Endothelial cell of umbilical vein (primary cell): ENCODE results near the gene PLEKHG4B. TPM values are rescaled to one million over a fixed set of nuclear protein-coding genes. Genes with fewer than 3 reads are reported as not detected.
"Not testable (repeated sequence)": the region's sequence is repeated elsewhere in the genome, so short reads cannot be mapped to it uniquely, and the experiment has no call there.

Experiments used
- BruUV-seq: library from RNA; stranded (reverse); fragments of 400-500 nt; replicated peaks from 2 replicates; lab custom pipeline; 2021; lab: Mats Ljungman, UMichigan
- CTCF ChIA-PET: fragments of 300-600, 350-600 bp; sonication (Branson Sonifier 250); formaldehyde crosslinking; loops from one replicate; lab custom pipeline; 2021; ENCODE audit warnings: antibody characterized with exemption, inconsistent platforms; lab: Charles Lee
- POLR2A ChIA-PET: fragments of 300-600, 350-600 bp; sonication (Branson Sonifier 250); formaldehyde crosslinking; loops from one replicate; lab custom pipeline; 2021; ENCODE audit warnings: antibody characterized with exemption, inconsistent platforms; lab: Charles Lee
- DNase-seq: peaks from one replicate; pipeline ENCODE4 v3.0.0-alpha.2; 2011; ENCODE audit warnings: low read depth, low spot score
- FAIRE-seq: peaks from 2 replicates; lab custom pipeline; 2011; peaks lifted over from hg19 to GRCh38; lab: Jason Lieb, UNC
- H2AFZ ChIP-seq: 2 replicates; pipeline ENCODE4 v1.6.0; 2012; ENCODE audit warnings: low read depth, low read length, control low read depth, inconsistent platforms
- H3K27ac ChIP-seq: 2 replicates; pipeline ENCODE4 v1.5.1; 2011; ENCODE audit warnings: low read depth, mild to moderate bottlenecking, control low read depth, low read length, moderate library complexity; ENCODE audit not compliant: insufficient read depth
- H3K27me3 ChIP-seq, 2 experiments: 2 replicates each; pipeline versions ENCODE4 v1.6.0 to v1.6.1; 2011; ENCODE audit warnings: low read length in 2 of 2, mixed read lengths in 1 of 2; ENCODE audit not compliant: control insufficient read depth in 2 of 2, insufficient read depth in 2 of 2
- H3K36me3 ChIP-seq, 2 experiments: 2 replicates in 1 of 2; 3 replicates in 1 of 2; pipeline ENCODE4 v1.5.1; 2011; ENCODE audit warnings: low read length in 2 of 2, mild to moderate bottlenecking in 1 of 2, moderate library complexity in 1 of 2; ENCODE audit not compliant: control insufficient read depth in 2 of 2, insufficient read depth in 2 of 2; ENCODE audit errors: extremely low read depth in 1 of 2
- H3K4me1 ChIP-seq: 3 replicates; pipeline ENCODE4 v1.5.1; 2011; ENCODE audit warnings: mild to moderate bottlenecking, low read length; ENCODE audit not compliant: control insufficient read depth, insufficient read depth; ENCODE audit errors: extremely low read depth
- H3K4me2 ChIP-seq: 2 replicates; pipeline ENCODE4 v1.6.1; 2011; ENCODE audit warnings: low read length, control low read depth, mixed read lengths; ENCODE audit not compliant: insufficient read depth
- H3K4me3 ChIP-seq, 3 experiments: fragments of 200-600 bp in 1 of 3; sonication (generic), shearing (Covaris generic) in 1 of 3; replicated peaks in 1 of 3; 2 replicates each; pipeline ENCODE4 v1.5.1; 2011 to 2016; ENCODE audit warnings: control low read depth in 3 of 3, low read length in 3 of 3, mild to moderate bottlenecking in 2 of 3, inconsistent platforms in 1 of 3, low read depth in 1 of 3, moderate library complexity in 1 of 3; ENCODE audit not compliant: insufficient read depth in 1 of 3
- H3K79me2 ChIP-seq: 2 replicates; pipeline ENCODE4 v1.6.0; 2012; ENCODE audit warnings: low read length, inconsistent platforms; ENCODE audit not compliant: control insufficient read depth, insufficient read depth
- H3K9ac ChIP-seq: replicated peaks from 2 replicates; pipeline ENCODE3; 2011; ENCODE audit warnings: low read length, control low read depth; ENCODE audit not compliant: insufficient read depth; ENCODE audit errors: extremely low read depth
- H3K9me1 ChIP-seq: replicated peaks from 3 replicates; pipeline ENCODE4 v1.6.0; 2011; ENCODE audit warnings: mild to moderate bottlenecking, low read length; ENCODE audit not compliant: control insufficient read depth, insufficient read depth; ENCODE audit errors: extremely low read depth
- H3K9me3 ChIP-seq: replicated peaks from 2 replicates; pipeline ENCODE4 v1.5.1; 2012; ENCODE audit warnings: low read length, inconsistent platforms; ENCODE audit not compliant: control insufficient read depth, insufficient read depth
- H4K20me1 ChIP-seq: replicated peaks from 2 replicates; pipeline ENCODE3; 2011; ENCODE audit warnings: mild to moderate bottlenecking, low read length; ENCODE audit not compliant: control insufficient read depth, insufficient read depth; ENCODE audit errors: extremely low read depth
- EZH2 ChIP-seq: IDR thresholded peaks from 2 replicates; pipeline ENCODE4 v1.6.1; 2012; ENCODE audit warnings: borderline replicate concordance, low read depth, mild to moderate bottlenecking, moderate library complexity, low read length, inconsistent platforms; ENCODE audit not compliant: severe bottlenecking
- FOS ChIP-seq: IDR thresholded peaks from 2 replicates; pipeline ENCODE4 v1.6.1; 2011; ENCODE audit warnings: mild to moderate bottlenecking, low read length, moderate library complexity, borderline replicate concordance; ENCODE audit not compliant: insufficient read depth
- GATA2 ChIP-seq: IDR thresholded peaks from 2 replicates; pipeline ENCODE4 v1.7.0; 2011; ENCODE audit warnings: low read depth, mild to moderate bottlenecking, moderate library complexity, mixed read lengths, low read length; ENCODE audit not compliant: insufficient read length, insufficient read depth
- JUN ChIP-seq: IDR thresholded peaks from 2 replicates; pipeline ENCODE4 v1.6.1; 2011; ENCODE audit warnings: borderline replicate concordance, low read depth; ENCODE audit not compliant: insufficient read length, insufficient read depth
- MYC ChIP-seq: IDR thresholded peaks from one replicate; pipeline ENCODE4 v1.6.1; 2011; ENCODE audit warnings: mild to moderate bottlenecking, low read depth, low read length
- POLR2A ChIP-seq: IDR thresholded peaks from 2 replicates; pipeline ENCODE4 v1.6.1; 2012; ENCODE audit warnings: low read depth, mild to moderate bottlenecking, control low read depth, low read length
- POLR2AphosphoS5 ChIP-seq: IDR thresholded peaks from 2 replicates; pipeline ENCODE4 v1.6.1; 2012; ENCODE audit warnings: low read depth, mild to moderate bottlenecking, control low read depth, low read length, moderate library complexity; ENCODE audit not compliant: insufficient read depth
- dilution Hi-C: fragments of 300-500 bp; cut with MboI; formaldehyde crosslinking; loops from one replicate; pipeline ENCODE4 v1.15.0; 2019; ENCODE audit warnings: low sequenced_read_pairs; ENCODE audit not compliant: extremely low pct_ligation_motif_present
- intact Hi-C: fragments of 100-400 bp; cut with micrococcal nuclease; formaldehyde crosslinking; loops from one replicate; pipeline ENCODE4 v1.10.0; 2022
- polyA plus RNA-seq, 4 experiments: library from polyadenylated mRNA; depleted of rRNA in 3 of 4; stranded (reverse) in 3 of 4; unstranded in 1 of 4; fragments of >200 nt; gene quantifications; 2 replicates each; pipeline versions ENCODE4 v1.2.1 to v1.2.3, GENCODE V29; 2011 to 2012; ENCODE audit warnings: missing spikeins in 1 of 4
- total RNA-seq: library from RNA; stranded (reverse); gene quantifications from 2 replicates; pipeline ENCODE4 v1.2.3, GENCODE V29; 2021
- TF ChIP-seq, protein P1 (sequence below): IDR thresholded peaks from 2 replicates; pipeline ENCODE4 v1.6.1; 2011; ENCODE audit not compliant: insufficient read depth, insufficient read length
- TF ChIP-seq, protein P2 (sequence below), 2 donors: IDR thresholded peaks; 1 replicate in 1 of 2; 2 replicates in 1 of 2; pipeline ENCODE4 v1.5.1; 2011; ENCODE audit warnings: low read length in 2 of 2, mild to moderate bottlenecking in 2 of 2, moderate library complexity in 2 of 2, control low read depth in 1 of 2, inconsistent platforms in 1 of 2, low read depth in 1 of 2; ENCODE audit not compliant: insufficient read depth in 1 of 2; ENCODE audit errors: extremely low read depth in 1 of 2

Gene PLEKHG4B
- total and polyA plus RNA-seq, 2 donors (not counting 3 experiments of a cell fraction or from before 2014, with no cell fraction given), result not detected

DNA sequence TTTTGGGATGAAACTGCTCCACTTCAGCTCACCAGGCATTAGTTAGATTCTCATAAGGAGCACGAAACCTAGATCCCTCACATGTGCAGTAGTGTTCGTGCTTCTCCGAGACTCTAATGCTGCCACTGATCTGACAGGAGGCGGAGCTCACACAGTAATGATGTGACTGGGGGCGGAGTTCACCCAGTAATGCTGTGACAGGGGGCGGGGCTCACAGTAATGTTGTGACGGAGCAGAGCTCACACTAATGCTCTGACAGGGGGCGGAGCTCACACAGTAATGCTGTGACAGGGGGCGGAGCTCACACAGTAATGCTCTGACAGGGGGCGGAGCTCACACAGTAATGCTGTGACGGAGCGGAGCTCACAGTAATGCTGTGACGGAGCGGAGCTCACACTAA is 72.3 kb downstream of the PLEKHG4B start:
- Histone ChIP-seq H3K4me3 (no peak overlapping the region), H3K79me2 (no peaks in the 10 kb centered on the region), H3K9me3 (no peaks in the 10 kb centered on the region), H3K27ac (no peak overlapping the region), H4K20me1 (no peaks in the 10 kb centered on the region), H3K9ac (no peak overlapping the region), H3K27me3 (no peaks in the 10 kb centered on the region), H3K36me3 (no peaks in the 10 kb centered on the region), H2AFZ (no peak overlapping the region), H3K4me2 (no peak overlapping the region), H3K4me1 (no peaks in the 10 kb centered on the region), H3K9me1 (no peaks in the 10 kb centered on the region)
- ChIA-PET POLR2A (no interaction called here), CTCF (no interaction called here)
- FAIRE-seq, result no peak
- intact Hi-C loops (no loop called here), dilution Hi-C loops (no loop called here)
- no TSS peak for BruUV-seq
- no peak for DNase-seq
- TF ChIP-seq JUN, result no peak
- no peak for TF ChIP-seq GATA2
- TF ChIP-seq, protein P1, sequence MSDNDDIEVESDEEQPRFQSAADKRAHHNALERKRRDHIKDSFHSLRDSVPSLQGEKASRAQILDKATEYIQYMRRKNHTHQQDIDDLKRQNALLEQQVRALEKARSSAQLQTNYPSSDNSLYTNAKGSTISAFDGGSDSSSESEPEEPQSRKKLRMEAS, result no peak
- TF ChIP-seq POLR2AphosphoS5, result no peak
- no peak for TF ChIP-seq FOS
- no peak for TF ChIP-seq EZH2
- no peak for TF ChIP-seq MYC
- TF ChIP-seq, protein P2, sequence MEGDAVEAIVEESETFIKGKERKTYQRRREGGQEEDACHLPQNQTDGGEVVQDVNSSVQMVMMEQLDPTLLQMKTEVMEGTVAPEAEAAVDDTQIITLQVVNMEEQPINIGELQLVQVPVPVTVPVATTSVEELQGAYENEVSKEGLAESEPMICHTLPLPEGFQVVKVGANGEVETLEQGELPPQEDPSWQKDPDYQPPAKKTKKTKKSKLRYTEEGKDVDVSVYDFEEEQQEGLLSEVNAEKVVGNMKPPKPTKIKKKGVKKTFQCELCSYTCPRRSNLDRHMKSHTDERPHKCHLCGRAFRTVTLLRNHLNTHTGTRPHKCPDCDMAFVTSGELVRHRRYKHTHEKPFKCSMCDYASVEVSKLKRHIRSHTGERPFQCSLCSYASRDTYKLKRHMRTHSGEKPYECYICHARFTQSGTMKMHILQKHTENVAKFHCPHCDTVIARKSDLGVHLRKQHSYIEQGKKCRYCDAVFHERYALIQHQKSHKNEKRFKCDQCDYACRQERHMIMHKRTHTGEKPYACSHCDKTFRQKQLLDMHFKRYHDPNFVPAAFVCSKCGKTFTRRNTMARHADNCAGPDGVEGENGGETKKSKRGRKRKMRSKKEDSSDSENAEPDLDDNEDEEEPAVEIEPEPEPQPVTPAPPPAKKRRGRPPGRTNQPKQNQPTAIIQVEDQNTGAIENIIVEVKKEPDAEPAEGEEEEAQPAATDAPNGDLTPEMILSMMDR (IDR thresholded peaks at IDR 0.05; ENCODE audit: extremely low read depth in 1 of 2, insufficient read depth in 1 of 2, low read depth in 1 of 2, low read length in 2 of 2), result no peak
- no peak for TF ChIP-seq POLR2A

DNA sequence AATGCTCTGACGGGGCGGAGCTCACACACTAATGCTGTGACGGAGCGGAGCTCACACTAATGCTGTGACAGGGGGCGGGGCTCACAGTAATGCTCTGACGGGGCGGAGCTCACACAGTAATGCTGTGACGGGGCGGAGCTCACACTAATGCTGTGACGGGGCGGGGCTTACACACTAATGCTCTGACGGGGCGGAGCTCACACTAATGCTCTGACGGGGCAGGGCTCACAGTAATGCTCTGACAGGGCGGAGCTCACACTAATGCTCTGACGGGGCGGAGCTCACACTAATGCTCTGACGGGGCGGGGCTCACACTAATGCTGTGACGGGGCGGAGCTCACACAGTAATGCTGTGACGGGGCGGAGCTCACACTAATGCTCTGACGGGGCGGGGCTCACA is 72.8 kb downstream of the PLEKHG4B start:
- H3K4me1 ChIP-seq, intact Hi-C loops, H3K9me3 ChIP-seq, POLR2A ChIA-PET, BruUV-seq, H3K9ac ChIP-seq, H3K27ac ChIP-seq, H3K27me3 ChIP-seq, CTCF ChIA-PET, H3K4me3 ChIP-seq, FAIRE-seq, H3K79me2 ChIP-seq, H2AFZ ChIP-seq, H3K36me3 ChIP-seq, H3K4me2 ChIP-seq, DNase-seq, H3K9me1 ChIP-seq, H4K20me1 ChIP-seq, dilution Hi-C loops: not testable (repeated sequence)
